K562 (cell line): Measurements from ENCODE around the gene DIAPH3. TPM values are rescaled to one million over a fixed set of nuclear protein-coding genes. Genes with fewer than 3 reads are reported as not detected.

Source experiments
- ATAC-seq: fragments of 200-7000 bp; cut with Tn5 transposase; 3 replicates; pipeline ENCODE4 v1.9.1; 2020; ENCODE audit warnings: moderate library complexity
- BruUV-seq: library from RNA; stranded (reverse); fragments of 400-500 nt; replicated peaks from 2 replicates; lab custom pipeline; 2021; lab: Mats Ljungman, UMichigan
- CTCF ChIA-PET: fragments of 300-600 bp; formaldehyde crosslinking; extraction: SDS; loops from one replicate; lab custom pipeline; 2021; ENCODE audit warnings: low intra/inter-chr PET ratio; lab: Yijun Ruan, JAX
- POLR2A ChIA-PET: fragments of 300-600, 350-650 bp; sonication (Branson Sonifier 250); formaldehyde crosslinking; extraction: SDS; loops from one replicate; lab custom pipeline; 2021; ENCODE audit warnings: antibody characterized with exemption, inconsistent platforms; lab: Yijun Ruan, JAX
- DNase-seq, 4 experiments: peaks; one replicate each; pipeline versions ENCODE4 v3.0.0 to v3.0.0-alpha.2; 2011 to 2018; ENCODE audit warnings: low spot score in 3 of 4, mixed read lengths in 3 of 4; ENCODE audit errors: extremely low read depth in 1 of 4
- FAIRE-seq: peaks from 2 replicates; lab custom pipeline; 2011; peaks lifted over from hg19 to GRCh38; lab: Jason Lieb, UNC
- H2AFZ ChIP-seq: 2 replicates; pipeline ENCODE4 v1.6.0; 2011; ENCODE audit warnings: low read depth, low read length, control low read depth, inconsistent platforms
- H3K27ac ChIP-seq: fragments of 200-600 bp; 3 replicates; pipeline ENCODE4 v1.8.0; 2011; ENCODE audit warnings: low read depth, mild to moderate bottlenecking, control low read depth, inconsistent platforms, low read length, moderate library complexity, mixed read lengths; ENCODE audit errors: extremely low read depth
- H3K27me3 ChIP-seq, 2 experiments: fragments of 300-600 bp in 1 of 2; 2 replicates in 1 of 2; 3 replicates in 1 of 2; pipeline versions ENCODE4 v1.6.0 to v1.8.0; 2011; ENCODE audit warnings: inconsistent platforms in 2 of 2, low read length in 2 of 2, mild to moderate bottlenecking in 1 of 2, mixed read lengths in 1 of 2, moderate library complexity in 1 of 2; ENCODE audit not compliant: control insufficient read depth in 2 of 2, insufficient read depth in 2 of 2
- H3K36me3 ChIP-seq: fragments of 300-600 bp; 3 replicates; pipeline ENCODE4 v1.8.0; 2011; ENCODE audit warnings: mild to moderate bottlenecking, low read length, inconsistent platforms; ENCODE audit not compliant: control insufficient read depth, insufficient read depth
- H3K4me1 ChIP-seq, 2 experiments: fragments of 200-600 bp in 1 of 2; replicated peaks in 1 of 2; 2 replicates in 1 of 2; 3 replicates in 1 of 2; pipeline versions ENCODE4 v1.5.1 to v1.8.0; 2011; ENCODE audit warnings: inconsistent platforms in 2 of 2, low read length in 2 of 2, mild to moderate bottlenecking in 1 of 2, mixed read lengths in 1 of 2, moderate library complexity in 1 of 2; ENCODE audit not compliant: control insufficient read depth in 2 of 2, insufficient read depth in 2 of 2
- H3K4me2 ChIP-seq: 2 replicates; pipeline ENCODE4 v1.6.1; 2011; ENCODE audit warnings: low read length, control low read depth, inconsistent platforms, mixed read lengths; ENCODE audit not compliant: insufficient read depth
- H3K4me3 ChIP-seq: fragments of 200-600 bp; sonication (generic), shearing (Covaris generic); 2 replicates; pipeline ENCODE4 v1.5.1; 2016; ENCODE audit warnings: control low read depth, inconsistent platforms
- H3K79me2 ChIP-seq: fragments of 200-600 bp; 3 replicates; pipeline ENCODE4 v1.8.0; 2011; ENCODE audit warnings: low read length, inconsistent platforms; ENCODE audit not compliant: control insufficient read depth, insufficient read depth
- H3K9ac ChIP-seq, 2 experiments: 2 replicates each; pipeline versions ENCODE4 v1.6.0 to v1.6.1; 2011; ENCODE audit warnings: low read depth in 2 of 2, low read length in 2 of 2, control low read depth in 1 of 2, inconsistent platforms in 1 of 2, mild to moderate bottlenecking in 1 of 2, mixed read lengths in 1 of 2; ENCODE audit not compliant: insufficient read depth in 1 of 2
- H3K9me1 ChIP-seq: one replicate; pipeline ENCODE4 v1.6.0; 2011; ENCODE audit warnings: inconsistent platforms, mild to moderate bottlenecking, low read length, moderate library complexity; ENCODE audit not compliant: control insufficient read depth, insufficient read depth
- H3K9me3 ChIP-seq: replicated peaks from 2 replicates; pipeline ENCODE4 v1.5.1; 2011; ENCODE audit warnings: low read depth, low read length, inconsistent platforms; ENCODE audit not compliant: control insufficient read depth, insufficient read depth
- H4K20me1 ChIP-seq: replicated peaks from 2 replicates; pipeline ENCODE4 v1.6.1; 2011; ENCODE audit warnings: low read length, inconsistent platforms, mixed read lengths; ENCODE audit not compliant: control insufficient read depth, insufficient read depth
- ATF7 ChIP-seq: fragments of 450-650 bp; IDR thresholded peaks from 2 replicates; pipeline ENCODE4 v1.7.1; 2014; ENCODE audit warnings: mild to moderate bottlenecking, moderate library complexity
- BDP1 ChIP-seq: IDR thresholded peaks from 3 replicates; pipeline ENCODE4 v1.6.1; 2011; ENCODE audit not compliant: insufficient read length, insufficient read depth
- CEBPB ChIP-seq: fragments of 450-650 bp; IDR thresholded peaks from 2 replicates; pipeline ENCODE4 v1.6.1; 2016; ENCODE audit warnings: missing genetic modification characterization, missing compliant biosample characterization
- CEBPG ChIP-seq, 3 experiments: fragments of 200-800 bp in 1 of 3; sonication (Bioruptor generic) in 1 of 3; sonication (generic) in 1 of 3; formaldehyde crosslinking in 1 of 3; IDR thresholded peaks in 2 of 3; conservative IDR thresholded peaks in 1 of 3; 2 replicates each; pipeline versions ENCODE4 v1.6.1 to v1.8.0; 2016 to 2022; ENCODE audit warnings: missing compliant biosample characterization in 2 of 3, missing genetic modification characterization in 2 of 3, mild to moderate bottlenecking in 1 of 3, missing genetic modification reagents in 1 of 3
- CREB5 ChIP-seq: fragments of 250-450 bp; sonication (Bioruptor Pico); IDR thresholded peaks from 2 replicates; pipeline ENCODE4 v1.5.0; 2020; ENCODE audit warnings: mild to moderate bottlenecking
- HNRNPLL ChIP-seq: fragments of 200-400 bp; formaldehyde crosslinking; IDR thresholded peaks from 2 replicates; pipeline ENCODE4 v1.6.1; 2017; ENCODE audit warnings: low read length, low read depth, mild to moderate bottlenecking; ENCODE audit not compliant: poor library complexity, severe bottlenecking
- JUND ChIP-seq, 2 experiments: IDR thresholded peaks; 2 replicates in 1 of 2; 3 replicates in 1 of 2; pipeline ENCODE4 v1.6.1; 2011; ENCODE audit warnings: borderline replicate concordance in 2 of 2, low read depth in 2 of 2, low read length in 2 of 2, improper control_type of control experiment in 1 of 2, missing biosample characterization in 1 of 2, missing genetic modification characterization in 1 of 2, missing genetic modification reagents in 1 of 2
- NR0B1 ChIP-seq: fragments of 450-650 bp; IDR thresholded peaks from one replicate; pipeline ENCODE4 v1.6.1; 2018; ENCODE audit warnings: mild to moderate bottlenecking, moderate library complexity; ENCODE audit not compliant: partially characterized antibody
- NR2C2 ChIP-seq, 2 experiments: fragments of 200-800 bp in 1 of 2; sonication (Bioruptor generic) in 1 of 2; sonication (generic) in 1 of 2; formaldehyde crosslinking in 1 of 2; IDR thresholded peaks; 2 replicates each; pipeline versions ENCODE4 v1.6.1 to v1.8.0; 2016 to 2022; ENCODE audit warnings: mild to moderate bottlenecking in 1 of 2, missing compliant biosample characterization in 1 of 2, missing genetic modification characterization in 1 of 2, missing genetic modification reagents in 1 of 2
- RBM14 ChIP-seq: fragments of 200-400 bp; formaldehyde crosslinking; IDR thresholded peaks from 2 replicates; pipeline ENCODE4 v1.6.1; 2018; ENCODE audit warnings: low read depth, mild to moderate bottlenecking, low read length, moderate library complexity, borderline replicate concordance; ENCODE audit not compliant: insufficient read depth
- SMAD2 ChIP-seq: fragments of 150-350 bp; IDR thresholded peaks from 2 replicates; pipeline ENCODE4 v1.6.1; 2014; ENCODE audit warnings: low read depth, mild to moderate bottlenecking, low read length
- SMAD4 ChIP-seq: fragments of 250-450 bp; sonication (Bioruptor Pico); conservative IDR thresholded peaks from 2 replicates; pipeline ENCODE4 v1.8.0; 2021; ENCODE audit warnings: inconsistent platforms, mild to moderate bottlenecking, moderate library complexity
- STAT5B ChIP-seq: fragments of 250-450 bp; sonication (Bioruptor Pico); IDR thresholded peaks from 2 replicates; pipeline ENCODE4 v1.8.0; 2021; ENCODE audit warnings: mild to moderate bottlenecking, inconsistent platforms
- TAL1 ChIP-seq: fragments of 450-650 bp; IDR thresholded peaks from 2 replicates; pipeline ENCODE4 v1.6.1; 2016; ENCODE audit warnings: mild to moderate bottlenecking
- ZBED1 ChIP-seq: IDR thresholded peaks from 2 replicates; pipeline ENCODE4 v1.6.1; 2014
- ZNF408 ChIP-seq: fragments of 250-450 bp; sonication (Bioruptor Pico); IDR thresholded peaks from 2 replicates; pipeline ENCODE4 v1.4.0; 2020; ENCODE audit warnings: low read depth, mild to moderate bottlenecking, moderate library complexity
- WGBS: fragments of 100-300 bp; shearing (Covaris generic); methylation state at CpG from one replicate; pipeline ENCODE4 v1.1.6; 2016; ENCODE audit warnings: low coverage, mixed read lengths; ENCODE audit not compliant: insufficient coverage; ENCODE audit errors: missing lambda C conversion rate; 5-methylcytosine and 5-hydroxymethylcytosine counted together
- in situ Hi-C: fragments of 300-500 bp; cut with MboI; formaldehyde crosslinking; loops from 4 replicates; pipeline ENCODE4 v1.15.0; 2018; ENCODE audit warnings: inconsistent platforms, mixed read lengths
- intact Hi-C: fragments of 100-400 bp; cut with micrococcal nuclease; formaldehyde crosslinking; loops from 2 replicates; pipeline ENCODE4 v1.14.2; 2022
- polyA plus RNA-seq, 8 experiments: library from polyadenylated mRNA; depleted of rRNA in 4 of 8; stranded (reverse) in 5 of 8; unstranded in 3 of 8; fragments of >200 nt; fragmentation: Nextera tagmentation in 2 of 8; fragmentation: Illumina TruSeq in 1 of 8; extraction: Ambion mirVana in 2 of 8; extraction: Trizol in 1 of 8; gene quantifications; 2 replicates each; pipeline versions ENCODE4 v1.2.1 to v1.2.3, GENCODE V29; 2011 to 2014; ENCODE audit warnings: inconsistent platforms in 1 of 8, missing spikeins in 1 of 8
- total RNA-seq, 7 experiments: library from RNA; depleted of rRNA in 6 of 7; stranded (reverse); fragments of >200 nt in 6 of 7; fragmentation: Illumina TruSeq in 2 of 7; extraction: Trizol in 2 of 7; gene quantifications; 2 replicates each; pipeline versions ENCODE4 v1.2.1 to v1.2.3, GENCODE V29; 2011 to 2021; ENCODE audit warnings: low replicate concordance in 1 of 7
- TF ChIP-seq, protein P1 (sequence below): fragments of 250-450 bp; sonication (Bioruptor Pico); IDR thresholded peaks from 2 replicates; pipeline ENCODE4 v1.9.0; 2021; ENCODE audit warnings: mild to moderate bottlenecking, inconsistent platforms

DIAPH3 gene
- total and polyA plus RNA-seq, 9 of the 15 experiments (the other 6 are each of a cell fraction or from before 2014, with no cell fraction given): 9.0 to 18.7 (median 14.7) TPM

GRCh38 chr13:60182907-60183306, 19.2 kb upstream of the DIAPH3 start (continued):
- TF ChIP-seq RBM14 (no peak), ATF7 (peak; percentile 57; the same call in 1 of the 2 replicates), NR2C2 (CRISPR knock-in tag; IDR thresholded peaks at IDR 0.05) (no peak), NR2C2 (tag; IDR thresholded peaks at IDR 0.05) (peak; percentile 65), JUND (IDR thresholded peaks at IDR 0.05; ENCODE audit: borderline replicate concordance, low read depth, low read length) (peak; percentile 58), JUND (tag; IDR thresholded peaks at IDR 0.05; ENCODE audit: borderline replicate concordance, low read depth, low read length) (peak; percentile 28; the same call in 1 of the 3 replicates), HNRNPLL (no peak), CEBPB (tag) (peak; percentile 87), SMAD4 (peak; percentile 57; the same call in 1 of the 2 replicates), CEBPG (CRISPR knock-in tag; IDR thresholded peaks at IDR 0.05) (peak; percentile 61), CEBPG (tag; conservative IDR thresholded peaks at IDR 0.05 in 1 of 2, IDR thresholded peaks at IDR 0.05 in 1 of 2) (peak; percentile 73 to 83)

GRCh38 chr13:60178327-60178726, 14.6 kb upstream of the DIAPH3 start:
- Histone ChIP-seq H3K4me2 (no peak overlapping the region), H4K20me1 (no peaks in the 10 kb centered on the region), H3K4me3 (no peak overlapping the region), H3K9ac (no peak overlapping the region), H3K4me1 (no peaks in the 10 kb centered on the region), H2AFZ (no peak overlapping the region), H3K27ac (no peak overlapping the region), H3K9me1 (no peaks in the 10 kb centered on the region), H3K9me3 (no peaks in the 10 kb centered on the region), H3K27me3 (no peaks in the 10 kb centered on the region), H3K36me3 (no peaks in the 10 kb centered on the region), H3K79me2 (no peaks in the 10 kb centered on the region)
- WGBS: 28% methylated on average over 1 of the region's 1 CpG
- intact Hi-C loops (no loop called here), in situ Hi-C loops (no loop called here)
- CTCF ChIA-PET: no interaction called here
- DNase-seq: no peak
- POLR2A ChIA-PET: no interaction called here
- no TSS peak for BruUV-seq
- ATAC-seq: no peak
- FAIRE-seq: no peak
- TF ChIP-seq SMAD2 (no peak), BDP1 (no peak), ZBED1 (no peak), NR0B1 (no peak), TAL1 (no peak), ZNF408 (CRISPR knock-in tag) (no peak), STAT5B (CRISPR knock-in tag) (no peak), CREB5 (CRISPR knock-in tag) (no peak)
- TF ChIP-seq, protein P1, sequence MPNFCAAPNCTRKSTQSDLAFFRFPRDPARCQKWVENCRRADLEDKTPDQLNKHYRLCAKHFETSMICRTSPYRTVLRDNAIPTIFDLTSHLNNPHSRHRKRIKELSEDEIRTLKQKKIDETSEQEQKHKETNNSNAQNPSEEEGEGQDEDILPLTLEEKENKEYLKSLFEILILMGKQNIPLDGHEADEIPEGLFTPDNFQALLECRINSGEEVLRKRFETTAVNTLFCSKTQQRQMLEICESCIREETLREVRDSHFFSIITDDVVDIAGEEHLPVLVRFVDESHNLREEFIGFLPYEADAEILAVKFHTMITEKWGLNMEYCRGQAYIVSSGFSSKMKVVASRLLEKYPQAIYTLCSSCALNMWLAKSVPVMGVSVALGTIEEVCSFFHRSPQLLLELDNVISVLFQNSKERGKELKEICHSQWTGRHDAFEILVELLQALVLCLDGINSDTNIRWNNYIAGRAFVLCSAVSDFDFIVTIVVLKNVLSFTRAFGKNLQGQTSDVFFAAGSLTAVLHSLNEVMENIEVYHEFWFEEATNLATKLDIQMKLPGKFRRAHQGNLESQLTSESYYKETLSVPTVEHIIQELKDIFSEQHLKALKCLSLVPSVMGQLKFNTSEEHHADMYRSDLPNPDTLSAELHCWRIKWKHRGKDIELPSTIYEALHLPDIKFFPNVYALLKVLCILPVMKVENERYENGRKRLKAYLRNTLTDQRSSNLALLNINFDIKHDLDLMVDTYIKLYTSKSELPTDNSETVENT (CRISPR knock-in tag): no peak
